GM18505 (cell line): ENCODE data around the gene WDR76.

ENCODE experiments used
- ATAC-seq: cut with Tn5 transposase; IDR thresholded peaks from one replicate; pipeline ENCODE4 v1.9.1; 2021; ENCODE audit not compliant: unreplicated experiment
- POLR2A ChIP-seq: IDR thresholded peaks from 4 replicates; pipeline ENCODE4 v1.6.1; 2011; ENCODE audit warnings: borderline replicate concordance; ENCODE audit not compliant: insufficient read depth, insufficient read length; ENCODE audit errors: extremely low read depth

Gene WDR76

DNA sequence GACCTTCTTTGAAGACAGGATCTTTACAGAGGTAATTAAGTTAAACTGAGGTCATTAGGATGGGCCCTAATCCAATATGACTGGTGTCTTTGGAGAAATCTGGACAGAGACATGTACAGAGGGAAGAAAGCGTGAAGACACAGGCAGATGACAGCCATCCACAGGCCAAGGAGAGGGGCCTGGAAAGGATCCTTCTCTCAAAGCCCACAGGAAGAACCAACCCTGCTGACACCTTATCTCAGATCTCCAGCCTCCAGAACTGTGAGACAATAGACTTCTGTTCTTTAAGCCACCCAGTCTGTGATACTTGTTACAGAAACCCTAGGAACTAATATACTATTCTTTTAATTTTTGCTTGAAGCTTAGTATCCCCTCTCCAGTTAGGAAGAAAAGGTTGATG is 74.2 kb downstream of the WDR76 start:
- no peak for TF ChIP-seq POLR2A
- no peak for ATAC-seq

DNA sequence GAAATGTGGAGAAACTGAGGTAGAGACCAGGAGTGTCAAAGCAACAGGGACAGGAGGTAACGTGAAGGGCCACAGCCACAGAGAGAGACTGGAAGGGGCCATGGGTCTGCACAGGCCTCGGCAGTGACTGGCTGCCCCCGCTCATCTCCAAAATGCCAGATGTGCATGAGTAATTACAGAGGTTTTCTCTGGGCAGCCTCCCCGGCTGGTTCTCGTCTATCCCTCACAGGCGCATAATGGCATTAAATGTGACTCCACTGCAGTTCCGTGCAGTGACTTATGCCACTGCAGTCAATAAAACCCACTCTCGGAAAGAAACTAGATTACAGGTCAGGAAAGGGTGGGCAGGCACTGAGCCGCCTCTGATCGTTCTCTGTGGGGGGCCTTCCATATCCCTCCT is 74.7 kb downstream of the WDR76 start:
- ATAC-seq, result no peak
- TF ChIP-seq POLR2A, result no peak

DNA sequence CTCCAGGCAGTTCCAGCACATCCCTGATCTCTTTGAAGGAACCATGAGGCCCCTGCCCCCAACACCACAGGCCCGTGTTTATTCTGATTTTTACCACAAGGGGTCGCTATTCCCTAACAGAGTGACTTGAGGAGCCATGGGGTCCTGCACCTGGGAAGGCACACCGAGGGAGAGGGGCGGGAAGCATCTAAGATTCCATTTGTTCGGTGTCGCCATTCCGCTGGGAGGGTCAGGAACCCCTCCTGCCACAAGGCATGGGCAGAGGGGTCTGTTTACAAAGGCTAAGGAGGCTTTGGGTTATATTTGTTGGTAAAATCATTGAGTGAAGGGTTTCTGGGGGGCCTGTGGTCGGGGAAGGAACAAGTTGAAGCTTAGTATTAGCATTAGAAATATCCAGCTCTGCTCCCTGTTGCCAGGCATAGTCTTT is 77.1 kb downstream of the WDR76 start:
- no peak for ATAC-seq
- no peak for TF ChIP-seq POLR2A

DNA sequence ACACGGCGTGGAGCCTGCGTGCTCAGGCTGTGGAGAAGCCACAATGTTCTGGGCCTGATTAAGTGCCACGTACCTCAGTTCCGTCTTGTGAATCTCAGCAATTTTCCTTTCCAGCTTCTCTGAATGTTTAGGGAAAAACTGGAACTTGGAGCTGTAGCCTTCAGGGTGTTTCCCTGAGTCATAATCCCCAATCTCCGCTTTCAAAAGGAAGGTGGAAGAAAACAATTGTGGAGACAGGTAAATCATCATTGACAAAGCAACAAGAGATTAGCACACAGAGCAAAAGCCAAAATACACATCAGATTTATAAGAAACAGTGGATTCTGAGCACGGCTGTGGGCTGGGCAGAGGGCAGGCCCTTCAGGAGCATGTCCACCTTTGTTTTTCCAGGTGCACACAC is 79.0 kb downstream of the WDR76 start:
- ATAC-seq, result no peak
- TF ChIP-seq POLR2A, result no peak

DNA sequence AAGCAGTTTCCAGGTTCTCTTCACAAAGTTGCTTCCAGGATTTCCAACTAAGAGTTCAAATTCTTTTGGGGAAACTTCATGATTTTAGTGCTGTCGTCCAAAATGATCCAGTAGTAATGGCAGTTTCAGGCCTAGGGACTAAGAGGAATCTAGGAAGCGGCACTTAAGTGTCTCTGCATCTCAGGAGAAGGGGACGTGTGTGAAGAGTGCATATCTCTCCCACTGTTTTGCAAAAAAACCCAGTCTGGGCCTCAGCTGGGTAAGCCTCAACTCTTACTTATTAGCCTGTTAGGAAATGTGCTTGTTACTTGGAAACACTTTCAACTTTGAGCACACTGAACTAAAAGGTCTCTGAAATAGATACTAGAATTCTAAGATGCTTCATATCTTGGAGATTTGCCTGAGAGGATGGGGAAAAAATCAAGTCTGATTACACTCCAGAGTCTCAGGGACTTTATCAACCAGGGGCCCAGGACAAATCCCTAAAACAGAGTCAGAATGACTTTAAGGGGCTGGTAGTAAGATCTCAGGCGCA is 81.8 kb downstream of the WDR76 start:
- no peak for ATAC-seq
- no peak for TF ChIP-seq POLR2A

DNA sequence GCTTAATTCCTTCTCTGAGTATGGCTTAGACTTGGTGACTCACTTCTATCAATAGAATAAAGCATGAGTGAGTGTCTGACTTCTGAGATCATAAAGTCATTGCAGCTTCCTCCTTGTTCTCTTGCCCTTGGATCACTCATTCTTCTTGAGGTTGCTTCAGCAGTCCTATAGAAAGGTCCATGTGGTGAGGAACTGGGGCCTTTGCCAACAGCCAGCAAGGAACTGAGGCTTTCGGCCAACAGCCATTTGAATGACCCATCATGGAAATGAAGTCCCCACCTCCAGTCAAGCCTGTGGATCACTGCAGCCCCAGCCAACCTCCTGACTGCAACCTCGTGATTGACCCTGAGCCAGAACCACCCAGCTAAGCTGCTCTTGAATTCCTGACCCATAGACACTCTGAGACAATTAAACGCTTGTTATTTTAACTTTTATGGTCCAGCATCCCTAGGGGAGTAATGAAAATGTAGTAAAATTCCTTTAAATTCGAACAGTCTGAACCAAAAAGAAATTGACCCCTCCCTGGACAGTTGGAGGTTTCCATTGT is 84.5 kb downstream of the WDR76 start:
- no peak for TF ChIP-seq POLR2A
- no peak for ATAC-seq

DNA sequence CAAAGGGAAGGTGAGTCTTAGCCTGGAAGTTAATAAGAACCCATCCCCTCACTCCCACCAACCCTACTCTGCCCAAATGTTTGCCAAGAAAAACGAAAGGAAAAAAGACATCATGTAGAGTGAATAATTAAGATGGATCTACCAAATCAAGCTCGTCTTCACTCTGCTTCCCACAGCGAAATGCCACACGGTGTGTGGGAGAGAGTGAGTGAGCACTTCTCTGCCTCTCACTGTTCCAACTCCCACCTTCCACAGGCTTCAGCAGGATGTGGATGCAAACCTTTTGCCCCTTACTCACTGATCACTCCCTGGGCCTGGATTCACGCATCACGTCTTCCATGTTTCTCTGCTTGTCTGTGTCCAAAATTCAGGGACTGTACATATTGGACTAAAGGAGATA is 85.4 kb downstream of the WDR76 start:
- TF ChIP-seq POLR2A, result no peak
- no peak for ATAC-seq

DNA sequence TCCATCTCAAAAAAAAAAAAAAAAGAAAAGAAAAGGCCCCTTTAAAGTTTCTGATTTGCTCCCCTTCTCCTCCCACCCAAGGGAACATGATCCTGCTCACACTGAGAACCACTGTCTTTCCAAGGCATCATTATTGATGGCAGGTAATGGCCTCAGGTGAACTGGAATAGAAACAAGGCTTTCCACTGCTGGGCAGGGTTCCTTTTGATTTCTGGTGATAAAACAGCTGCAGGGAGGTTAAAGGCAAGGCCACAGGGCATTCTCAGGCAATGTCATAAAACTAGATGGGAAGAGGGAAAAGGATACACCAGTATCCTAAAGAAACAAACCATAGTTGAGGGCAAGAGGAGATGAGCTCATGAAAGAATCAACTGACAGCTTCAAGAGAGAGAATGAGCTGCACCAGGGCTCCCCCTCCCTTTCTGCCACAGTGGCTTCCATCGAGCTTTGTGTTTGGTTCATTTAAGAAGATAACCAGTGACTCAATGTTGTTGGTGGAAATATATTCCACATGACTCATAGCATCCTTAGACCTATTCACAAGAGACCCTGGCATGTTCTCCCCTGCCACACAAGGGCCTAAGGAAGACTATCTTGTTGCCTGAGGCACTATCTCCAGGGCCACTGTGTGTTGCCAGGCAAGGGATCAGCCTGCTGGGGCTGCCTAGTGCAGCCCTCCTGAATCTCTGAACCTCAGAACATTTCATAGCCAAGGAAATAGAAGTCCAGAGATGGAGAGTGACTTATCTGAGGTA is 86.4 kb downstream of the WDR76 start:
- ATAC-seq, result no peak
- no peak for TF ChIP-seq POLR2A

DNA sequence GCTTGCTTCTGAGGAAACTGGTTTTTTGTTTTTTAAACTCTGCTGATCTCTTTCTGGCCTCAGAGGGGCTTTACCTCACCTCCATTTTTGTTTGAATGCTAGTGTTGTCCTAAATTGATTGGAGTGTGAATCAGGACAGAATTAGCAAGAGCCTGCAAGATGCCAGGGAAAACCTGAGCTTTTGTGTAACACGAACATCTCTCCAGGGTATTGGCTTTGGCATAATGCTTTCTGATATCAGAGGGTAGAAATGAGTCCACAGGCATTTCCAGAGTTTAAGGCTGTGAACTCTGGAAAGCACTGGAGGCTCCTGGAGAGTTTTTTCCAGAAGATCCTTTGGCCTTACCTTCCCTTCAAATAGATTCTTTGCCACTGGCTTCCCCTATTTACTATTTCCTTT is 87.1 kb downstream of the WDR76 start:
- no peak for ATAC-seq
- TF ChIP-seq POLR2A, result no peak

DNA sequence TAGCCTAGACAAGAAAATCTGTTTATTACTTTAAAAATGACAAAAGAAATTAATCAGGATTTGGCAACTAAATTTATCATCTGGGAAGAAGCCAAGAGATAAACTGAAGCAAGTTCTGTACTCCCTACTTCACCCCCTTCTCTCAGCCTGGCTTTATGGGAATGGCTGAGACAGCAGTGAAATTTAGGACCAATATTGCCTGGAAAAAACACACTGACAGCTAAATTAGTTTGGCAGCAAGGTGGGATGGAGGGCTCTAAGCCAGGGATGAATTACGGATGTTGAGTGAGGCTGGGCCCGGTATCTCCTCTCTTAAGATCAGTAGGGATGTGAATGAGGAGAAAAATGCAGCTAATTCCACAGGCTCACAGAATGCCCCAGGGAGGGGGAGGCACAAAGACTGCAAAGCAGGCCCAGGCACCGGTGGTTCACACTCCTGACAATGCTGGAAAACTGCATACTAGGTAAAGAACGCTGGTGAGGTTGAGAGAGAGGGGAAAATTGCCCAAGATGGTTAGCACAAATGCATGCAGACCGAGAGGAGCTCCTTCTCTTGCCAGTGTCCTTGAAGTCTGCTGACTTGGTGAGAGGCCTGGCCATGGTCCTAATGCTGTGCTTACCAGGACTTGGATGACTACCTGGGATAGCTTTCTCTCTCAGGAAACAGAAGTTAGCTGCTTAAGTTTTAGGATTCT is 89.0 kb downstream of the WDR76 start:
- no peak for TF ChIP-seq POLR2A
- ATAC-seq, result no peak

DNA sequence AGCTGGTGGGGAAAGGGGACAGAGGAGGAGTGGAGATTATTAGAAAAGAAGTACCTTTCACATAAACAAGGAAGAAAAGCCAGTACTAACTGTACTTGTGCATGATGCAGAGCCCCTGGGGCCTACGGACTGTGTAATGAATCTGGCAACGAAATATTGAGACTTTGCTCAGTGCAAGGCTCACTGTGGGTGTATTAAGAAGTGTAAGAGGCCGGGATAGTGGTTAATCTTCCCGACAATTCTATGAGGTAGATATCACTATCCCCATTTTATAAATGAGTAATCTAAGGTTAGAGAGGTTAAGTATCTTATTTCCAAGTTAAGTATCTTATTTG is 89.5 kb downstream of the WDR76 start:
- ATAC-seq, result no peak

More for the DNA sequence above, 89.5 kb downstream of the WDR76 start:
- TF ChIP-seq POLR2A, result no peak
